Fibroblast of the aortic adventitia (primary cell): ENCODE measurements around the gene ITFG1. TPM values are rescaled to one million over a fixed set of nuclear protein-coding genes. Genes with fewer than 3 reads are reported as not detected.

Experiments
- DNase-seq: peaks from one replicate; pipeline ENCODE4 v3.0.0-alpha.2; 2010; ENCODE audit warnings: low read depth
- H3K4me3 ChIP-seq: 2 replicates; pipeline ENCODE4 v1.5.1; 2011; ENCODE audit warnings: low read depth, mild to moderate bottlenecking, control low read depth, low read length, moderate library complexity
- total RNA-seq: library from RNA; depleted of rRNA; stranded (reverse); fragments of >200 nt; gene quantifications from 2 replicates; pipeline ENCODE4 v1.2.3, GENCODE V29; 2012; ENCODE audit warnings: low replicate concordance
- TF ChIP-seq, protein P1 (sequence below): IDR thresholded peaks from 2 replicates; pipeline ENCODE4 v1.5.1; 2011; ENCODE audit warnings: mild to moderate bottlenecking, low read length, control low read depth, inconsistent platforms; ENCODE audit not compliant: insufficient read depth

ITFG1 gene
- total RNA-seq, 1 donor, result 62.4 TPM

DNA sequence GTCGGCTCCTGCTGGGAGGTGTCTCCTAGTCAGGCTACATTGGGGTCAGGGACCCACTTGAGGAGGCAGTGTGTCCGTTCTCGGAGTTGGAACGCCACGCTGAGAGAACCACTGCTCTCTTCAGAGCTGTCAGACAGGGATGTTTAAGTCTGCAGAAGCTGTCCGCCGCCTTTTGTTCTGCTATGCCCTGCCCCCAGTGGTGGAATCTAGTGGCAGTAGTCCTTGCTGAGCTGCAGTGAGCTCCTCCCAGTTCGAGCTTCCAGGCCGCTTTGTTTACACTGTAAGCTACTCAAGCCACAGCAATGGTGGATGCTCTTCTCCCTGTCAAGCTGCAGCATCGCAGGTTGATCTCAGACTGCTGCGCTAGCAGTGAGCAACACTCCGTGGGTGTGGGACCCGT, 36.0 kb downstream of the ITFG1 start:
- TF ChIP-seq, protein P1, sequence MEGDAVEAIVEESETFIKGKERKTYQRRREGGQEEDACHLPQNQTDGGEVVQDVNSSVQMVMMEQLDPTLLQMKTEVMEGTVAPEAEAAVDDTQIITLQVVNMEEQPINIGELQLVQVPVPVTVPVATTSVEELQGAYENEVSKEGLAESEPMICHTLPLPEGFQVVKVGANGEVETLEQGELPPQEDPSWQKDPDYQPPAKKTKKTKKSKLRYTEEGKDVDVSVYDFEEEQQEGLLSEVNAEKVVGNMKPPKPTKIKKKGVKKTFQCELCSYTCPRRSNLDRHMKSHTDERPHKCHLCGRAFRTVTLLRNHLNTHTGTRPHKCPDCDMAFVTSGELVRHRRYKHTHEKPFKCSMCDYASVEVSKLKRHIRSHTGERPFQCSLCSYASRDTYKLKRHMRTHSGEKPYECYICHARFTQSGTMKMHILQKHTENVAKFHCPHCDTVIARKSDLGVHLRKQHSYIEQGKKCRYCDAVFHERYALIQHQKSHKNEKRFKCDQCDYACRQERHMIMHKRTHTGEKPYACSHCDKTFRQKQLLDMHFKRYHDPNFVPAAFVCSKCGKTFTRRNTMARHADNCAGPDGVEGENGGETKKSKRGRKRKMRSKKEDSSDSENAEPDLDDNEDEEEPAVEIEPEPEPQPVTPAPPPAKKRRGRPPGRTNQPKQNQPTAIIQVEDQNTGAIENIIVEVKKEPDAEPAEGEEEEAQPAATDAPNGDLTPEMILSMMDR, result no peak
- DNase-seq, result no peak
- H3K4me3 ChIP-seq, result no peak overlapping the region

DNA sequence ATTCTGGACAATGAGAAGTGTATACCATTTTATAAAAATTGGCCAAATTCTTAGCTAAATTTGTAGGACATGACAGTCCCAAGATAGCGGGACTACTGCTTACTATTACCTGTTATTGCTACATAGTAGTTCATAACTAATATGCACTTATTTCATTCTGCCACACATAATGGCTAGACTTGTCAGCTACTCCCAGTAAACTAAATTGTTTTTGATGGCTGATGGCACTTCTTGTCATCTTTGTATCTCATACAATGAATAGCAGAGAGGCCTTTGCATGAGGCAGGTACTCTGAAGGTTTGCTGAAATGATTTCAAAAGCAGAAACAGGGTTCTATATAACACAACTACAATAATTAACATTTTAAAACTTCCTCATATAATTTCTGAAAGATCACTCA, 44.0 kb downstream of the ITFG1 start:
- H3K4me3 ChIP-seq, result no peak overlapping the region
- no peak for DNase-seq
- TF ChIP-seq, protein P1, result no peak

DNA sequence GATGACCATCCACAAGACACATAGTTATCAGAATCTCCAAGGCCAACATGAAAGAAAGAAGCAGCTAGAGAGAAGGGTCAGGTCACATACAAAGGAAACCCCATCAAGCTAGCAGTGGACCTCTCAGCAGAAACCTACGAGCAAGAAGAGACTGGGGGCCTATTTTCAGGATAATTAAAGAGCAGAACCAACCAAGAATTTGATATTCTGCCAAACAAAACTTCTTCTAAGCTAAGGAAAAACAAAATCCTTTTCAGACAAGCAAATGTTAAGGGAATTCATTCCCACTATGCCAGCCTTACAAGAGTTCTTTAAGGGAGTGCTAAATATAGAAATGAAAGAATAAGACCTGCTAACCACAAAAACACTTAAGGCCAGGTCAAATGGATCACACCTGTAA, 47.8 kb downstream of the ITFG1 start:
- DNase-seq, result no peak
- TF ChIP-seq, protein P1, result no peak
- H3K4me3 ChIP-seq, result no peak overlapping the region

DNA sequence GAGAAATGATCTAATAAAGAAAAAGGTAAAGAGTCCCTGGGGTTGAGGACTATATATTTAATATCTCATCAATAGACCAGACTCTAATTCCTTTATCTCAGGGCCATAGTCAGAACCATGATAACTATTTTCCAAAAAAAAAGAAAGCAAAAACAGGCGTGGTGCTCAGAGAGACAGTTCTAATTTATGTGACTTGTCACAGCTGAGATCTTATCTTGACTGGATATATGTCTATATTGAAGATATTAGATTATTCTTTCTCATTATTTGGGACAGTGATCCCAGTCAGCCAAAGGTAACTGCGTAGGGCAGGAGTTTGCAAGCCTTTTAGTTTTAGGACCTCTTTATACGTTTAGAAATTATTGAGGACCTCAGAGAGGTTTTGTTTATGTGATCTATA, 52.4 kb downstream of the ITFG1 start:
- TF ChIP-seq, protein P1, result no peak
- DNase-seq, result no peak
- H3K4me3 ChIP-seq, result no peak overlapping the region

DNA sequence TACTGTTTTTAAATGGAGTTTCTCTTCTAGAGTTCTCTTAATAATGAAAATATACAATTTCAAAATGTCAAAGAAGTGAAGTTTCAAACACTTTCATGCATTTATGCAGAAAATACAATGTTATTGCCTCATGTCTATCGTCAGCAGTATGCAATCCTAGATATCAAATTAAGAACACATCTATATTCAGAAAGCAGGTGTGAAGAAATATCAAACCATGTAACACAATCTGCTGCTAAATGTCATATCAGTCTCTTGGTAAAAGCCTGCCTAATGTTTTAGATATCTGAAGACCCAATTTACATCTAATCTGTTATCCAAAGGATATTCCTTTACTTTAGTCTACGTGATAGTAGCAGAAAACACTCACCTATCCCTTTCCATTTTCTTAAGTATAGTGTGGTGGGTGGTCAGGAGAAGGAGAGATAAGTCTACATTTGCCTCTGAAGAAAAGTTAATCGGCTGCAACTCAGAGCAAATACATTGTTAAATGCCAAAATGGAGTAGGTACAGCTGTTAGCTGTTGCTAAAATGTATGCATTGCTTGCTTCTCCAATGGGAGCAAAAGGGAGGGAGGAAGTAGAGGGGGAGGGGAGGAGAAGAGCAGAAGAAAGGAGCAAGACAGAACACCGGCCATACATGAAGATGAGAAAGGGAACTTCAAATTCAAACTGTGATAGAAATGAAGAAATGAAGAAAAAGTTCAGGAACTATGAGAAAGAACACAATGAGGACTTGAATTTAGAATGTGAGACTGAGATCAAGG, 64.9 kb downstream of the ITFG1 start:
- TF ChIP-seq, protein P1, result no peak
- no peak overlapping the region for H3K4me3 ChIP-seq
- DNase-seq, result no peak

DNA sequence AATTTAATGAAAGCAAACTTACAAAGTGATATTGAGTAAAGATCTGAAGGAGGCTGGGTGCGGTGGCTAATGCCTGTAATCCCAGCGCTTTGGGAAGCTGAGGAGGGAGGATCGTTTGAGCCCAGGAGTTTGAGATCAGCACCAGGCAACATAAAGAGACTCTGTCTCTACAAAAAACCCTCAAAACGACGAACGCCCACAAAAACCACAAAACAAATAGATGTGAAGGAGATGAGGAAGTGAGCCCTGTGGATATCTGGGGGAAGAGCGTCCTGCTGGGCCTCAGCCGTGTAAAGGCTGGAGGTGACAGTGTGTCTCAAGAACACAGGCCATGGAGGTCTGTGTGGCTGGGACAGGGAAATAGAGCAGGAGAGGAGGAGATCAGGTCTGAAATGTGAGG, 68.8 kb downstream of the ITFG1 start:
- TF ChIP-seq, protein P1, result no peak
- DNase-seq, result no peak
- H3K4me3 ChIP-seq, result no peak overlapping the region

DNA sequence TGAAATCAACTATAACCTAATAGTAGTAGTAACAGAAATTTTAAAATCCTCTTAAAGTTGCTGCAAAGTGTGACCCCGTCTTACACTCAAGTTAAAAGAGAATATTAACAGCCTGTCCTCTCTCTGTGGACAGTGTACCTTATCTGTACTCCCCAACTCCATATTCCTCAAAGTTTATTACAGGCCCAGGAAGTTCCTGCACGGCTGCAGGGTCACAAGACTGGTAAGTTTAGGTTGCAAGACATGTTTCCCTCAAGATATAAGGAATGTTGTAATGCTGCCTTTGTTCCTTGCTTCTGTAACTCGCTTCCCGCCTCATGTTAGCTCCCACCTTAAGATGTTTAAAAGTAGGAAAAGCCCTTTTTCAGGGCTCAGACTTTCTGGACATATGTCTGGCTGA, 72.2 kb downstream of the ITFG1 start:
- DNase-seq, result no peak
- TF ChIP-seq, protein P1, result no peak

More for the DNA sequence above, 72.2 kb downstream of the ITFG1 start:
- H3K4me3 ChIP-seq, result no peak overlapping the region
